ENCODE results near the gene SLC28A2.
"Not testable (repeated sequence)": the region's sequence is repeated elsewhere in the genome, so short reads cannot be mapped to it uniquely, and the experiment has no call there.

SLC28A2 gene

GRCh38 chr15:45293326-45293725 is 41.3 kb downstream of the SLC28A2 start:
- not testable (repeated sequence) for H3K4me1 ChIP-seq (ENCODE audit: control insufficient read depth, insufficient read depth, low read length); H3K27me3 ChIP-seq (ENCODE audit: control insufficient read depth in 1 of 2, insufficient read depth in 2 of 2, low read length in 2 of 2); H3K27ac ChIP-seq (ENCODE audit: low read length); H3K9ac ChIP-seq (ENCODE audit: low read length in 2 of 2); H3K36me3 ChIP-seq (ENCODE audit: control insufficient read depth in 2 of 2, insufficient read depth in 2 of 2, low read length in 2 of 2); H3K9me3 ChIP-seq (ENCODE audit: control insufficient read depth in 2 of 2, low read length in 2 of 2); H3K4me3 ChIP-seq (ENCODE audit: low read length in 2 of 2)

GRCh38 chr15:45298964-45299378 is 46.9 kb downstream of the SLC28A2 start:
- not testable (repeated sequence) for H3K27ac ChIP-seq (ENCODE audit: low read length); H3K9me3 ChIP-seq (ENCODE audit: control insufficient read depth in 2 of 2, low read length in 2 of 2); H3K4me1 ChIP-seq (ENCODE audit: control insufficient read depth, insufficient read depth, low read length); H3K36me3 ChIP-seq (ENCODE audit: control insufficient read depth in 2 of 2, insufficient read depth in 2 of 2, low read length in 2 of 2); H3K4me3 ChIP-seq (ENCODE audit: low read length in 2 of 2); H3K9ac ChIP-seq (ENCODE audit: low read length in 2 of 2); H3K27me3 ChIP-seq (ENCODE audit: control insufficient read depth in 1 of 2, insufficient read depth in 2 of 2, low read length in 2 of 2)

GRCh38 chr15:45304711-45305110 is 52.7 kb downstream of the SLC28A2 start:
- Histone ChIP-seq H3K27me3 (ENCODE audit: control insufficient read depth in 1 of 2, insufficient read depth in 2 of 2, low read length in 2 of 2) (no peaks in the 10 kb centered on the region), H3K27ac (ENCODE audit: low read length) (no peak overlapping the region), H3K36me3 (ENCODE audit: control insufficient read depth in 2 of 2, insufficient read depth in 2 of 2, low read length in 2 of 2) (no peaks in the 10 kb centered on the region), H3K9me3 (ENCODE audit: control insufficient read depth in 2 of 2, low read length in 2 of 2) (no peaks in the 10 kb centered on the region), H3K4me1 (ENCODE audit: control insufficient read depth, insufficient read depth, low read length) (no peaks in the 10 kb centered on the region), H3K4me3 (ENCODE audit: low read length in 2 of 2) (no peak overlapping the region), H3K9ac (ENCODE audit: low read length in 2 of 2) (no peak overlapping the region)

- H3K9ac ChIP-seq (ENCODE audit: low read length in 2 of 2), result no peak overlapping the region
- H3K36me3 ChIP-seq (ENCODE audit: control insufficient read depth in 2 of 2, insufficient read depth in 2 of 2, low read length in 2 of 2), result no peaks in the 10 kb centered on the region
- no peaks in the 10 kb centered on the region for H3K4me1 ChIP-seq (ENCODE audit: control insufficient read depth, insufficient read depth, low read length)
- no peak overlapping the region for H3K27ac ChIP-seq (ENCODE audit: low read length)
- H3K27me3 ChIP-seq (ENCODE audit: control insufficient read depth in 1 of 2, insufficient read depth in 2 of 2, low read length in 2 of 2), result no peaks in the 10 kb centered on the region
- H3K9me3 ChIP-seq (ENCODE audit: control insufficient read depth in 2 of 2, low read length in 2 of 2), result no peaks in the 10 kb centered on the region
- no peak overlapping the region for H3K4me3 ChIP-seq (ENCODE audit: low read length in 2 of 2)
These were observed 54.1 kb downstream of the SLC28A2 start for GRCh38 chr15:45306105-45306504.

GRCh38 chr15:45307230-45307924 is 55.3 kb downstream of the SLC28A2 start:
- no peaks in the 10 kb centered on the region for H3K27me3 ChIP-seq (ENCODE audit: control insufficient read depth in 1 of 2, insufficient read depth in 2 of 2, low read length in 2 of 2)
- H3K9me3 ChIP-seq (ENCODE audit: control insufficient read depth in 2 of 2, low read length in 2 of 2), result no peaks in the 10 kb centered on the region
- no peak overlapping the region for H3K4me3 ChIP-seq (ENCODE audit: low read length in 2 of 2)
- no peak overlapping the region for H3K9ac ChIP-seq (ENCODE audit: low read length in 2 of 2)
- H3K27ac ChIP-seq (ENCODE audit: low read length), result no peak overlapping the region
- no peaks in the 10 kb centered on the region for H3K4me1 ChIP-seq (ENCODE audit: control insufficient read depth, insufficient read depth, low read length)
- H3K36me3 ChIP-seq (ENCODE audit: control insufficient read depth in 2 of 2, insufficient read depth in 2 of 2, low read length in 2 of 2), result no peaks in the 10 kb centered on the region

GRCh38 chr15:45314117-45314516 is 62.1 kb downstream of the SLC28A2 start:
- H3K4me3 ChIP-seq (ENCODE audit: low read length in 2 of 2); H3K36me3 ChIP-seq (ENCODE audit: control insufficient read depth in 2 of 2, insufficient read depth in 2 of 2, low read length in 2 of 2); H3K9ac ChIP-seq (ENCODE audit: low read length in 2 of 2); H3K27me3 ChIP-seq (ENCODE audit: control insufficient read depth in 1 of 2, insufficient read depth in 2 of 2, low read length in 2 of 2); H3K27ac ChIP-seq (ENCODE audit: low read length); H3K9me3 ChIP-seq (ENCODE audit: control insufficient read depth in 2 of 2, low read length in 2 of 2); H3K4me1 ChIP-seq (ENCODE audit: control insufficient read depth, insufficient read depth, low read length): not testable (repeated sequence)

- no peak overlapping the region for H3K27ac ChIP-seq (ENCODE audit: low read length)
- H3K4me3 ChIP-seq (ENCODE audit: low read length in 2 of 2), result no peak overlapping the region
- no peak overlapping the region for H3K9ac ChIP-seq (ENCODE audit: low read length in 2 of 2)
- no peaks in the 10 kb centered on the region for H3K36me3 ChIP-seq (ENCODE audit: control insufficient read depth in 2 of 2, insufficient read depth in 2 of 2, low read length in 2 of 2)
- H3K27me3 ChIP-seq (ENCODE audit: control insufficient read depth in 1 of 2, insufficient read depth in 2 of 2, low read length in 2 of 2), result peaks cover 0 to 2% of the 10 kb centered on the region in 2 donors
- no peaks in the 10 kb centered on the region for H3K4me1 ChIP-seq (ENCODE audit: control insufficient read depth, insufficient read depth, low read length)
- no peaks in the 10 kb centered on the region for H3K9me3 ChIP-seq (ENCODE audit: control insufficient read depth in 2 of 2, low read length in 2 of 2)
These were observed 62.9 kb downstream of the SLC28A2 start for GRCh38 chr15:45314960-45315359.

GRCh38 chr15:45319472-45320214 is 67.6 kb downstream of the SLC28A2 start:
- H3K4me3 ChIP-seq (ENCODE audit: low read length in 2 of 2), result no peak overlapping the region
- no peaks in the 10 kb centered on the region for H3K36me3 ChIP-seq (ENCODE audit: control insufficient read depth in 2 of 2, insufficient read depth in 2 of 2, low read length in 2 of 2)
- no peak overlapping the region for H3K9ac ChIP-seq (ENCODE audit: low read length in 2 of 2)
- H3K9me3 ChIP-seq (ENCODE audit: control insufficient read depth in 2 of 2, low read length in 2 of 2), result no peaks in the 10 kb centered on the region
- H3K27me3 ChIP-seq (ENCODE audit: control insufficient read depth in 1 of 2, insufficient read depth in 2 of 2, low read length in 2 of 2), result no peaks in the 10 kb centered on the region
- H3K4me1 ChIP-seq (ENCODE audit: control insufficient read depth, insufficient read depth, low read length), result no peaks in the 10 kb centered on the region
- no peak overlapping the region for H3K27ac ChIP-seq (ENCODE audit: low read length)

- no peak overlapping the region for H3K4me3 ChIP-seq (ENCODE audit: low read length in 2 of 2)
- H3K36me3 ChIP-seq (ENCODE audit: control insufficient read depth in 2 of 2, insufficient read depth in 2 of 2, low read length in 2 of 2), result no peaks in the 10 kb centered on the region
- H3K27ac ChIP-seq (ENCODE audit: low read length), result no peak overlapping the region
- no peaks in the 10 kb centered on the region for H3K27me3 ChIP-seq (ENCODE audit: control insufficient read depth in 1 of 2, insufficient read depth in 2 of 2, low read length in 2 of 2)
- H3K9me3 ChIP-seq (ENCODE audit: control insufficient read depth in 2 of 2, low read length in 2 of 2), result no peaks in the 10 kb centered on the region
- H3K4me1 ChIP-seq (ENCODE audit: control insufficient read depth, insufficient read depth, low read length), result no peaks in the 10 kb centered on the region
- no peak overlapping the region for H3K9ac ChIP-seq (ENCODE audit: low read length in 2 of 2)
These were observed 68.7 kb downstream of the SLC28A2 start for GRCh38 chr15:45320581-45321205.

GRCh38 chr15:45326280-45326679 is 74.2 kb downstream of the SLC28A2 start:
- Histone ChIP-seq H3K9me3 (ENCODE audit: control insufficient read depth in 2 of 2, low read length in 2 of 2) (no peaks in the 10 kb centered on the region), H3K27me3 (ENCODE audit: control insufficient read depth in 1 of 2, insufficient read depth in 2 of 2, low read length in 2 of 2) (no peaks in the 10 kb centered on the region), H3K27ac (ENCODE audit: low read length) (no peak overlapping the region), H3K36me3 (ENCODE audit: control insufficient read depth in 2 of 2, insufficient read depth in 2 of 2, low read length in 2 of 2) (no peaks in the 10 kb centered on the region), H3K9ac (ENCODE audit: low read length in 2 of 2) (no peak overlapping the region), H3K4me3 (ENCODE audit: low read length in 2 of 2) (no peak overlapping the region), H3K4me1 (ENCODE audit: control insufficient read depth, insufficient read depth, low read length) (no peaks in the 10 kb centered on the region)

GRCh38 chr15:45326741-45327140 is 74.7 kb downstream of the SLC28A2 start:
- H3K27ac ChIP-seq (ENCODE audit: low read length), result no peak overlapping the region
- no peak overlapping the region for H3K9ac ChIP-seq (ENCODE audit: low read length in 2 of 2)
- H3K9me3 ChIP-seq (ENCODE audit: control insufficient read depth in 2 of 2, low read length in 2 of 2), result no peaks in the 10 kb centered on the region
- no peak overlapping the region for H3K4me3 ChIP-seq (ENCODE audit: low read length in 2 of 2)
- no peaks in the 10 kb centered on the region for H3K36me3 ChIP-seq (ENCODE audit: control insufficient read depth in 2 of 2, insufficient read depth in 2 of 2, low read length in 2 of 2)
- H3K4me1 ChIP-seq (ENCODE audit: control insufficient read depth, insufficient read depth, low read length), result no peaks in the 10 kb centered on the region
- no peaks in the 10 kb centered on the region for H3K27me3 ChIP-seq (ENCODE audit: control insufficient read depth in 1 of 2, insufficient read depth in 2 of 2, low read length in 2 of 2)

All from stomach smooth muscle (tissue), 2 donors.